ENCODE results near the gene C2CD4C.
A peak's percentile ranks its signal among the peaks of the same experiment; 100 is the strongest.
"Not testable (repeated sequence)": the region's sequence is repeated elsewhere in the genome, so short reads cannot be mapped to it uniquely, and the experiment has no call there.

Gene C2CD4C

GRCh38 chr19:408902-409515 is at the start of gene C2CD4C:
C2CD4C (minus strand) TSS chr19:409147; CDS start chr19:408361, 786 bp downstream.
- peak; percentile 28 for DNase-seq

GRCh38 chr19:458091-459042 is 49.4 kb upstream of the C2CD4C start:
- DNase-seq: no peak

- no peak for DNase-seq
Observed at GRCh38 chr19:457636-458035, 48.7 kb upstream of the C2CD4C start.

- DNase-seq: no peak
Observed at GRCh38 chr19:456547-457110, 47.7 kb upstream of the C2CD4C start.

GRCh38 chr19:455851-456546 is 47.1 kb upstream of the C2CD4C start:
- DNase-seq: no peak

GRCh38 chr19:455031-455705 is 46.2 kb upstream of the C2CD4C start:
- no peak for DNase-seq

- no peak for DNase-seq
Observed at GRCh38 chr19:453606-454005, 44.7 kb upstream of the C2CD4C start.

GRCh38 chr19:452829-453228 is 43.9 kb upstream of the C2CD4C start:
- DNase-seq: no peak

GRCh38 chr19:450912-451481 is 42.0 kb upstream of the C2CD4C start:
- not testable (repeated sequence) for DNase-seq

GRCh38 chr19:449916-450315 is 41.0 kb upstream of the C2CD4C start:
- no peak for DNase-seq

- DNase-seq: no peak
Observed at GRCh38 chr19:447816-448560, 39.0 kb upstream of the C2CD4C start.

GRCh38 chr19:447064-447426 is 38.1 kb upstream of the C2CD4C start:
- DNase-seq: no peak

GRCh38 chr19:444677-445210 is 35.8 kb upstream of the C2CD4C start:
- no peak for DNase-seq

- DNase-seq: no peak
Observed at GRCh38 chr19:443005-443404, 34.1 kb upstream of the C2CD4C start.

GRCh38 chr19:442085-442484 is 33.1 kb upstream of the C2CD4C start:
- no peak for DNase-seq

GRCh38 chr19:441213-441836 is 32.4 kb upstream of the C2CD4C start:
- no peak for DNase-seq

- DNase-seq: no peak
Observed at GRCh38 chr19:440391-441212, 31.7 kb upstream of the C2CD4C start.

GRCh38 chr19:439167-439900 is 30.4 kb upstream of the C2CD4C start:
- no peak for DNase-seq

GRCh38 chr19:438416-438958 is 29.5 kb upstream of the C2CD4C start:
- no peak for DNase-seq

Measured in fibroblast of skin of right biceps (primary cell).